Glutamatergic neuron (in vitro differentiated cells): Measurements from ENCODE around the gene TSPAN5. TPM values are rescaled to one million over a fixed set of nuclear protein-coding genes. Genes with fewer than 3 reads are reported as not detected.
"Not testable (repeated sequence)": the region's sequence is repeated elsewhere in the genome, so short reads cannot be mapped to it uniquely, and the experiment has no call there.

Source experiments
- DNase-seq: peaks from one replicate; pipeline ENCODE4 v3.0.0; 2022
- H3K27ac Mint-ChIP-seq: one replicate; pipeline ENCODE4 v1.8.0; 2020; ENCODE audit warnings: mild to moderate bottlenecking, mixed read lengths, inconsistent platforms; ENCODE audit not compliant: unreplicated experiment
- H3K27me3 Mint-ChIP-seq: one replicate; pipeline ENCODE4 v1.8.0; 2020; ENCODE audit warnings: mild to moderate bottlenecking, moderate library complexity, mixed read lengths, inconsistent platforms; ENCODE audit not compliant: unreplicated experiment
- H3K36me3 Mint-ChIP-seq: one replicate; pipeline ENCODE4 v1.8.0; 2020; ENCODE audit warnings: mild to moderate bottlenecking, mixed read lengths, inconsistent platforms; ENCODE audit not compliant: unreplicated experiment
- H3K4me1 Mint-ChIP-seq: one replicate; pipeline ENCODE4 v1.8.0; 2020; ENCODE audit warnings: mild to moderate bottlenecking, low read depth, mixed read lengths, inconsistent platforms; ENCODE audit not compliant: unreplicated experiment
- H3K4me3 Mint-ChIP-seq: one replicate; pipeline ENCODE4 v1.8.0; 2020; ENCODE audit warnings: mild to moderate bottlenecking, mixed read lengths, inconsistent platforms; ENCODE audit not compliant: unreplicated experiment
- H3K9me3 Mint-ChIP-seq: one replicate; pipeline ENCODE4 v1.8.0; 2020; ENCODE audit warnings: mild to moderate bottlenecking, moderate library complexity, mixed read lengths, inconsistent platforms; ENCODE audit not compliant: unreplicated experiment
- CTCF ChIP-seq: fragments of 200-600 bp; sonication (generic); IDR thresholded peaks from one replicate; pipeline ENCODE4 v1.5.0; 2021; ENCODE audit not compliant: partially characterized antibody, unreplicated experiment
- long read RNA-seq: library from polyadenylated mRNA; unstranded; transcript quantifications from one replicate; pipeline ENCODE4 v2.0.0, GENCODE V29; 2020; ENCODE audit not compliant: unreplicated experiment
- total RNA-seq: library from RNA; stranded (reverse); fragmentation: NEBNext Ultra II Directional; extraction: Animal tissue kit (Norgen Biotek cat#: 25700); gene quantifications from one replicate; pipeline ENCODE4 v1.2.1, GENCODE V29; 2021; ENCODE audit not compliant: unreplicated experiment

Gene TSPAN5
- 40.5 TPM for total RNA-seq
- long read RNA-seq, transcript TSPAN5-201 (8 exons, 3,365 nt) = major isoform, 35 of 46 reads
- long read RNA-seq, partial matches to known transcripts = 0 of 46 reads
- long read RNA-seq, other reads (novel, unspliced or antisense) = 7 of 46 reads

- no peak for TF ChIP-seq CTCF
- H3K27ac Mint-ChIP-seq = peak within 1 kb of the TSS; percentile 86
- peak; percentile 90 for DNase-seq
- H3K9me3 Mint-ChIP-seq = peaks cover 16% of the 10 kb centered on the region
- peaks cover 31% of the 10 kb centered on the region for H3K4me1 Mint-ChIP-seq
- H3K36me3 Mint-ChIP-seq = no peaks in the 10 kb centered on the region
- H3K4me3 Mint-ChIP-seq = peak within 1 kb of the TSS; percentile 98
- peaks cover 9% of the 10 kb centered on the region for H3K27me3 Mint-ChIP-seq
These were observed at the start of gene TSPAN5 for GRCh38 chr4:98658287-98659105. Gene TSPAN5 (minus strand): TSS chr4:98658611.

GRCh38 chr4:98706935-98707334 lies 48.5 kb upstream of the TSPAN5 start:
- Mint-ChIP-seq H3K27me3 (no peaks in the 10 kb centered on the region), H3K36me3 (peaks cover 20% of the 10 kb centered on the region), H3K4me3 (no peak overlapping the region), H3K27ac (no peak overlapping the region), H3K4me1 (no peaks in the 10 kb centered on the region), H3K9me3 (peaks cover 9% of the 10 kb centered on the region)
- TF ChIP-seq CTCF = no peak
- DNase-seq = no peak

DNA sequence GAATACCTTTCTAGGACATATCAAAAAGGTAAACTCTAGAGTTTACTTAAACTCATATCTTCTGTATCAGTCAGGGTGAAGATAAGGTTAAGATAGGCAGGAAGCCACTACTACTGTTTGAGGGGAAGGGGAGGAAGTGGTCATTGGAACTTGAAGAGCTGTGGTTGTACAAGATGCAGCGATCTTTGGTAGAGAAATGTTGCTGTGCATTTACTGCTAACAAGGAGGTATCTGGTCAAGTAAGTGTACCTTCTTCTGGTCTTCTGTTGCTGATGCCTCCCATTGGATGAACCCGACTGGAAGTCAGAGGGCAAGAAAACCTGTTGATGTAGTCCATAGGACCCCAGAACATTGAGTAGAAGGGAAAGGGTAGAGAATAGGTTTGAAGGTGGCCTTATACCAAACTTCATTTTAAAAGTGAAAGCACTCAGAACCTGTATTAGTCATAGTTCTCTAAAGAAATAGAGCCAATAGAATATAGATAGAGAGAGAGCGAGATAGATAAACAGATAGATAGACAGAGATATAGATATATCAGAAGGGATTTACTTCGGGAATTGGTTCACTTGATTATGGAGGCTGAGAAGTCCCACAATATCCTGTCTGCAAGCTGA lies 47.9 kb upstream of the TSPAN5 start:
- Mint-ChIP-seq H3K4me1 (no peaks in the 10 kb centered on the region), H3K27me3 (no peaks in the 10 kb centered on the region), H3K36me3 (peaks cover 20% of the 10 kb centered on the region), H3K27ac (no peak overlapping the region), H3K4me3 (no peak overlapping the region), H3K9me3 (peaks cover 10% of the 10 kb centered on the region)
- no peak for TF ChIP-seq CTCF
- DNase-seq = no peak

DNA sequence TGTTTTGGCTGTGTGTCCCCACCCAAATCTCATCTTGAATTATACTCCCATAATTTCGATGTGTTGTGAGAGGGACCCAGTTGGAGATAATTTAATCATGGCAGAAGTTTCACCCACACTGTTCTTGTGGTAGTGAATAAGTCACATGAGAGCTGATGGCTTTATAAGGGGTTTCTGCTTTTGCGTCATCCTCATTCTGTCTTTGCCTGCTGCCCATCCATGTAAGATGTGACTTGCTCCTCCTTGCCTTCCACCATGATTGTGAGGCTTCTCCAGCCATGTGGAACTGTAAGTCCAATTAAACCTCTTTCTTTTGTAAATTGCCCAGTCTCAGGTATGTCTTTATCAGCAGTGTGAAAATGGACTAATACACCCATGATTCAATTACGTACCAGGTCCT lies 47.2 kb upstream of the TSPAN5 start:
- H3K4me1 Mint-ChIP-seq, H3K27me3 Mint-ChIP-seq, DNase-seq, H3K27ac Mint-ChIP-seq, H3K4me3 Mint-ChIP-seq: not testable (repeated sequence)
- Mint-ChIP-seq H3K9me3 (peaks cover 12% of the 10 kb centered on the region), H3K36me3 (peaks cover 20% of the 10 kb centered on the region)

GRCh38 chr4:98700656-98701055 lies 42.2 kb upstream of the TSPAN5 start:
- Mint-ChIP-seq H3K36me3 (peaks cover 14% of the 10 kb centered on the region), H3K27ac (no peak overlapping the region), H3K4me1 (no peaks in the 10 kb centered on the region), H3K9me3 (peaks cover 10% of the 10 kb centered on the region), H3K27me3 (no peaks in the 10 kb centered on the region), H3K4me3 (no peak overlapping the region)
- TF ChIP-seq CTCF = no peak
- no peak for DNase-seq
